H9 (cell line): Measurements from ENCODE around the gene TUBGCP6. TPM values are rescaled to one million over a fixed set of nuclear protein-coding genes. Genes with fewer than 3 reads are reported as not detected.

Experiments
- DNase-seq: peaks from one replicate; pipeline ENCODE4 v3.0.0-alpha.2; 2017
- H2AFZ ChIP-seq: one replicate; pipeline ENCODE4 v1.6.1; 2013; ENCODE audit warnings: mild to moderate bottlenecking, low read length, control low read depth, moderate library complexity
- H2AK5ac ChIP-seq: 2 replicates; pipeline ENCODE4 v1.6.1; 2013; ENCODE audit warnings: low read length, control low read depth, mixed read lengths; ENCODE audit not compliant: insufficient read length
- H2BK120ac ChIP-seq: one replicate; pipeline ENCODE4 v1.6.1; 2013; ENCODE audit warnings: low read depth, mild to moderate bottlenecking, low read length, control low read depth, inconsistent platforms; ENCODE audit not compliant: poor library complexity, severe bottlenecking
- H2BK12ac ChIP-seq: 2 replicates; pipeline ENCODE4 v1.6.1; 2013; ENCODE audit warnings: low read length, control low read depth, mixed read lengths, low read depth; ENCODE audit not compliant: insufficient read length
- H2BK15ac ChIP-seq: 2 replicates; pipeline ENCODE4 v1.6.1; 2013; ENCODE audit warnings: low read depth, low read length, control low read depth
- H2BK20ac ChIP-seq: one replicate; pipeline ENCODE4 v1.6.1; 2013; ENCODE audit warnings: low read depth, mild to moderate bottlenecking, low read length, control low read depth, inconsistent platforms; ENCODE audit not compliant: poor library complexity, severe bottlenecking
- H2BK5ac ChIP-seq: 2 replicates; pipeline ENCODE4 v1.6.1; 2013; ENCODE audit warnings: low read length, control low read depth, mixed read lengths; ENCODE audit not compliant: insufficient read length
- H3K14ac ChIP-seq: 2 replicates; pipeline ENCODE4 v1.6.1; 2013; ENCODE audit warnings: low read length, control low read depth; ENCODE audit not compliant: insufficient read depth
- H3K18ac ChIP-seq: 2 replicates; pipeline ENCODE4 v1.6.1; 2013; ENCODE audit warnings: low read depth, mild to moderate bottlenecking, mixed read lengths, low read length, control low read depth; ENCODE audit not compliant: insufficient read length
- H3K23ac ChIP-seq: 2 replicates; pipeline ENCODE4 v1.6.1; 2013; ENCODE audit warnings: low read length, control low read depth, mixed read lengths, low read depth; ENCODE audit not compliant: insufficient read length
- H3K23me2 ChIP-seq: 2 replicates; pipeline ENCODE4 v1.6.1; 2013; ENCODE audit warnings: low read depth, mild to moderate bottlenecking, mixed read lengths, low read length, control low read depth; ENCODE audit not compliant: insufficient read length, poor library complexity, severe bottlenecking
- H3K27ac ChIP-seq: 2 replicates; pipeline ENCODE4 v1.5.1; 2013; ENCODE audit warnings: low read length, control low read depth, mixed read lengths, low read depth; ENCODE audit not compliant: insufficient read length
- H3K27me3 ChIP-seq: 2 replicates; pipeline ENCODE4 v1.6.1; 2013; ENCODE audit warnings: low read length, control low read depth, inconsistent platforms; ENCODE audit not compliant: insufficient read depth
- H3K4ac ChIP-seq: 2 replicates; pipeline ENCODE4 v1.6.1; 2013; ENCODE audit warnings: low read depth, mild to moderate bottlenecking, control low read depth, inconsistent platforms, low read length, moderate library complexity
- H3K4me1 ChIP-seq: 2 replicates; pipeline ENCODE4 v1.6.1; 2013; ENCODE audit warnings: low read length, control low read depth, inconsistent platforms; ENCODE audit not compliant: insufficient read depth
- H3K4me2 ChIP-seq: 2 replicates; pipeline ENCODE4 v1.6.1; 2013; ENCODE audit warnings: low read length, control low read depth, mixed read lengths; ENCODE audit not compliant: insufficient read length, insufficient read depth
- H3K56ac ChIP-seq: 2 replicates; pipeline ENCODE4 v1.6.1; 2013; ENCODE audit warnings: low read depth, mild to moderate bottlenecking, mixed read lengths, low read length, control low read depth; ENCODE audit not compliant: insufficient read length
- H3K79me1 ChIP-seq: 2 replicates; pipeline ENCODE4 v1.6.1; 2013; ENCODE audit warnings: low read depth, mild to moderate bottlenecking, moderate library complexity, low read length, control low read depth, inconsistent platforms; ENCODE audit not compliant: insufficient read depth, poor library complexity, severe bottlenecking
- H3K79me2 ChIP-seq: 2 replicates; pipeline ENCODE4 v1.6.1; 2013; ENCODE audit warnings: low read length, control low read depth, inconsistent platforms; ENCODE audit not compliant: insufficient read depth
- H3K9ac ChIP-seq: 2 replicates; pipeline ENCODE4 v1.6.1; 2013; ENCODE audit warnings: low read length, control low read depth, mixed read lengths; ENCODE audit not compliant: insufficient read length; ENCODE audit errors: extremely low read depth
- H3K9me3 ChIP-seq: one replicate; pipeline ENCODE4 v1.6.1; 2013; ENCODE audit warnings: low read depth, low read length, inconsistent platforms; ENCODE audit not compliant: control insufficient read depth
- H3T11ph ChIP-seq: one replicate; pipeline ENCODE4 v1.6.1; 2013; ENCODE audit warnings: mild to moderate bottlenecking, low read length, control low read depth, inconsistent platforms
- H4K20me1 ChIP-seq: one replicate; pipeline ENCODE4 v1.6.1; 2013; ENCODE audit not compliant: control insufficient read depth, insufficient read length, insufficient read depth
- H4K5ac ChIP-seq: 2 replicates; pipeline ENCODE4 v1.6.1; 2013; ENCODE audit warnings: low read depth, mild to moderate bottlenecking, mixed read lengths, low read length, control low read depth; ENCODE audit not compliant: insufficient read length
- H4K8ac ChIP-seq: replicated peaks from 2 replicates; pipeline ENCODE4 v1.6.1; 2013; ENCODE audit warnings: low read length, control low read depth, mixed read lengths, low read depth; ENCODE audit not compliant: insufficient read length
- H4K91ac ChIP-seq: 2 replicates; pipeline ENCODE4 v1.6.1; 2013; ENCODE audit warnings: low read depth, mild to moderate bottlenecking, moderate library complexity, mixed read lengths, low read length, control low read depth; ENCODE audit not compliant: insufficient read length
- H3K27ac Mint-ChIP-seq, 3 experiments: 2 replicates in 2 of 3; 3 replicates in 1 of 3; pipeline ENCODE4 v1.8.0; 2020 to 2021; ENCODE audit warnings: mixed read lengths in 3 of 3, mild to moderate bottlenecking in 1 of 3, moderate library complexity in 1 of 3
- H3K27me3 Mint-ChIP-seq: 2 replicates; pipeline ENCODE4 v1.8.0; 2021; ENCODE audit warnings: low read depth, mild to moderate bottlenecking, moderate library complexity, mixed read lengths
- H3K36me3 Mint-ChIP-seq, 3 experiments: 2 replicates in 2 of 3; 3 replicates in 1 of 3; pipeline ENCODE4 v1.8.0; 2020 to 2021; ENCODE audit warnings: low read depth in 3 of 3, mixed read lengths in 3 of 3; ENCODE audit not compliant: insufficient read depth in 1 of 3
- H3K4me1 Mint-ChIP-seq, 2 experiments: 2 replicates each; pipeline ENCODE4 v1.8.0; 2020; ENCODE audit warnings: mixed read lengths in 2 of 2
- H3K4me3 Mint-ChIP-seq, 2 experiments: 2 replicates in 1 of 2; 3 replicates in 1 of 2; pipeline ENCODE4 v1.8.0; 2020 to 2021; ENCODE audit warnings: mild to moderate bottlenecking in 2 of 2, mixed read lengths in 2 of 2, moderate library complexity in 1 of 2
- H3K9me3 Mint-ChIP-seq, 2 experiments: 2 replicates in 1 of 2; 3 replicates in 1 of 2; pipeline ENCODE4 v1.8.0; 2020; ENCODE audit warnings: mild to moderate bottlenecking in 2 of 2, mixed read lengths in 2 of 2, moderate library complexity in 1 of 2
- WGBS: extraction: QIAGEN DNeasy Blood & Tissue Kit; methylation state at CpG from one replicate; pipeline ENCODE4 v1.1.7; 2013; ENCODE audit warnings: missing lambda C conversion rate, low lambda C conversion rate, mixed read lengths; ENCODE audit not compliant: insufficient read length; ENCODE audit errors: extremely low coverage; 5-methylcytosine and 5-hydroxymethylcytosine counted together
- total RNA-seq: library from RNA; stranded (reverse); gene quantifications from 2 replicates; pipeline ENCODE4 v1.2.1, GENCODE V29; 2021
- TF ChIP-seq, protein P1 (sequence below): fragments of 200-600 bp; sonication (generic); conservative IDR thresholded peaks from 3 replicates; pipeline ENCODE4 v1.8.0; 2021; ENCODE audit warnings: antibody characterized with exemption, mild to moderate bottlenecking

The TUBGCP6 gene
- total RNA-seq, 1 experiment from 2014 or later: 29.0 TPM

GRCh38 chr22:50246242-50247175 lies 1.7 kb upstream of the TUBGCP6 start:
- no peak overlapping the region for H4K5ac ChIP-seq
- peaks cover 0 to 16% (median 5%) of the 10 kb centered on the region in 3 experiments; a peak in 3 of 7 replicates for H3K36me3 Mint-ChIP-seq
- no peak overlapping the region for H4K91ac ChIP-seq
- H2AK5ac ChIP-seq: no peak overlapping the region
- H2BK5ac ChIP-seq: no peak overlapping the region
- no peak for DNase-seq
- H4K8ac ChIP-seq: no peak overlapping the region
- H3K27me3 ChIP-seq: no peaks in the 10 kb centered on the region
- no peaks in the 10 kb centered on the region for H3K79me1 ChIP-seq
- H3K79me2 ChIP-seq: peaks cover 6% of the 10 kb centered on the region; the same call in 1 of the 2 replicates
- no peak overlapping the region for H3T11ph ChIP-seq
- H2BK12ac ChIP-seq: no peak overlapping the region
- no peaks in the 10 kb centered on the region for H3K4me1 ChIP-seq
- H2BK120ac ChIP-seq: no peak overlapping the region
- peak overlapping the region; percentile 96 to 98 for H3K4me3 Mint-ChIP-seq
- H3K23ac ChIP-seq: no peak overlapping the region
- no peak overlapping the region for H3K9ac ChIP-seq
- 0 out of 2 replicates have a peak overlapping the region, but pooled peaks have one; percentile 7 for H2BK15ac ChIP-seq
- no peaks in the 10 kb centered on the region for H4K20me1 ChIP-seq
- H2AFZ ChIP-seq: no peak overlapping the region
- no peak overlapping the region for H3K18ac ChIP-seq
- no peak overlapping the region for H3K4me2 ChIP-seq
- no peak overlapping the region for H3K4ac ChIP-seq
- no peaks in the 10 kb centered on the region for H3K9me3 Mint-ChIP-seq
- no peak overlapping the region for H3K14ac ChIP-seq
- no peak overlapping the region for H3K27ac ChIP-seq
- peaks cover 22 to 37% of the 10 kb centered on the region in 2 experiments for H3K4me1 Mint-ChIP-seq
- TF ChIP-seq, protein P1, sequence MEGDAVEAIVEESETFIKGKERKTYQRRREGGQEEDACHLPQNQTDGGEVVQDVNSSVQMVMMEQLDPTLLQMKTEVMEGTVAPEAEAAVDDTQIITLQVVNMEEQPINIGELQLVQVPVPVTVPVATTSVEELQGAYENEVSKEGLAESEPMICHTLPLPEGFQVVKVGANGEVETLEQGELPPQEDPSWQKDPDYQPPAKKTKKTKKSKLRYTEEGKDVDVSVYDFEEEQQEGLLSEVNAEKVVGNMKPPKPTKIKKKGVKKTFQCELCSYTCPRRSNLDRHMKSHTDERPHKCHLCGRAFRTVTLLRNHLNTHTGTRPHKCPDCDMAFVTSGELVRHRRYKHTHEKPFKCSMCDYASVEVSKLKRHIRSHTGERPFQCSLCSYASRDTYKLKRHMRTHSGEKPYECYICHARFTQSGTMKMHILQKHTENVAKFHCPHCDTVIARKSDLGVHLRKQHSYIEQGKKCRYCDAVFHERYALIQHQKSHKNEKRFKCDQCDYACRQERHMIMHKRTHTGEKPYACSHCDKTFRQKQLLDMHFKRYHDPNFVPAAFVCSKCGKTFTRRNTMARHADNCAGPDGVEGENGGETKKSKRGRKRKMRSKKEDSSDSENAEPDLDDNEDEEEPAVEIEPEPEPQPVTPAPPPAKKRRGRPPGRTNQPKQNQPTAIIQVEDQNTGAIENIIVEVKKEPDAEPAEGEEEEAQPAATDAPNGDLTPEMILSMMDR: no peak; the same call in 2 of the 3 replicates
- H3K9me3 ChIP-seq: no peaks in the 10 kb centered on the region
- WGBS: no CpG with 5 or more reads among the region's 20 CpGs
- peaks cover 31% of the 10 kb centered on the region for H3K23me2 ChIP-seq
- no peak overlapping the region for H3K56ac ChIP-seq
- H3K27me3 Mint-ChIP-seq: no peaks in the 10 kb centered on the region; the same call in 1 of the 2 replicates
- H2BK20ac ChIP-seq: no peak overlapping the region
- H3K27ac Mint-ChIP-seq: peak overlapping the region in 1 of 3 experiments; percentile 86; a peak in 1 of 7 replicates
